ENCODE measurements around the gene ADAM33.

ADAM33 gene

DNA sequence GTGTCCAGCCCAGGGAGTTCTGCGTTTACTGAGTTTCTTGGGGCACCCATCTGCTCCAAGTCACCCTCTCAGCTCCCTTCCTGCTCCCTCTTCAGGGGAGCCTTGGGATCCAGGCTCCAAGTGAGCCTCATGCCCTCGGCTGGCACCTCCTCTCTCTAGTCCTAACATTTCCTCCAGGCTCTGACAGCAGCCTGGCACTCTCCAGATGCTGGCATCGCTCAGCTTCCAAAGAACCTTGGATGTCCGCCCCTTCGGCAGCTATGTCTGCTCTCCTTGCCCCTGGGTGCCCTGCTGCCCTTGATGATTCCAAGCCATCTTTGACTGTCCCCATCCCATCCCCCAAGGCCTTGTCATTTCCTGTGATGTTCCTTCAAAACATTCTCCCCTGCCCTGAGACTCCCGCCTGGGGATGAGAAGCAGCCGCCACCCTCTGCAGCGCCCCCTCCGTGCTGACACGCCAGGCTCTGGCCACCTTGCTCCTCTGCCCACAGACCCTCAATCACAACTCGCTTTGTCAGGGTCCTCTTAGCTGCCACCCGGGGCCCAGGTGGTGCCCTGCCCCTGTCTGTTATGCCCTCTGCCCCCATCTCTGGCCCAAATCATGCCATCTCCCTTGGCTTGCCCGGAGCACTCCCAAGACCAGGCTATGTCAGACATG lies 12.0 kb downstream of the ADAM33 start:
- no peak for DNase-seq (ENCODE audit: low spot score)

DNA sequence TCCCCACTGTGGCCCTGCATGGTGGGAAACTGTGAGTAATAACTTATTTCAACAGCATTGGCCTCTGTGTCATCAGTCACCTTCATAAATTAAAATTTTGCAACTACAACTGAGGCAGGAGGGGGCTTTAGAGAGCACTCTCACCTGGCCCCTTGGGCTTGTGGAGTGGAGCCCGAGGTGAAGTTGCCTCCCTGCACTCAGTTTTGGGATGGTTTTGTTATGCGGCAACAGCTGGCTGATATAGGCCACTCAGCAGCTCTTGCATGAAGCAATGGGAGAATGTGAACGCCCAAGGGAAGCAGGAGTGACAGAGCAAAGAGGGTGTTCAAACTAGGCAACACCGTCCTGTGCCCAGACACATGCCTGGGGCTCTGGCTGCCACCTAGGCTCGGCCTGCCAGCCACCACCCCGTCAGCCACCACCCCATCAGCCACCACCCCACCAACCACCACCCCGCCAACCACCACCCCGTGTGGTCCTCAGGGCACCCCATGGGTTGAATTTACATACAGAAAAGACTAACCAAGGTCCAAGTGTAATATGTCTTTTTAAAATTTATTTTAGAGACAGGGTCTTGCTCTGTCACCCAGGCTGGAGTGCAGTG lies 14.3 kb downstream of the ADAM33 start:
- DNase-seq (ENCODE audit: low spot score) = no peak

DNA sequence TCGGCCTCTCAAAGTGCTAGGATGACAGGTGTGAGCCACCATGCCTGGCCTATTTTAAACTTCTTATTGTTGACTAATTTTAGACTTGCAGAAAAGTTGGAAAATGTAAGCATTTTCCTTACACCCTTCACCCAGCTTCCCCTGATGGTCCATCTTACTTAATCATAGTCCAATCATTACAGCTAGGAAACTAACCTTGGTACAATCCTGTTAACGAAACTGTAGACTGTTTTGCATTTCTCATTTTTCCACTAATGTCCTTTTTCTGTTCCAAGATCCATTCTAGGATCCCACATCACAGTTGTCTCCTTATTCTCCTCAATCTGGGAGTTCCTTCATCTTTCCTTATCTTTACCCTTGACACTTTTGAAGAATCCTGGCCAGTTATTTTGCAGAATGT lies 18.0 kb downstream of the ADAM33 start:
- DNase-seq (ENCODE audit: low spot score) = no peak

DNA sequence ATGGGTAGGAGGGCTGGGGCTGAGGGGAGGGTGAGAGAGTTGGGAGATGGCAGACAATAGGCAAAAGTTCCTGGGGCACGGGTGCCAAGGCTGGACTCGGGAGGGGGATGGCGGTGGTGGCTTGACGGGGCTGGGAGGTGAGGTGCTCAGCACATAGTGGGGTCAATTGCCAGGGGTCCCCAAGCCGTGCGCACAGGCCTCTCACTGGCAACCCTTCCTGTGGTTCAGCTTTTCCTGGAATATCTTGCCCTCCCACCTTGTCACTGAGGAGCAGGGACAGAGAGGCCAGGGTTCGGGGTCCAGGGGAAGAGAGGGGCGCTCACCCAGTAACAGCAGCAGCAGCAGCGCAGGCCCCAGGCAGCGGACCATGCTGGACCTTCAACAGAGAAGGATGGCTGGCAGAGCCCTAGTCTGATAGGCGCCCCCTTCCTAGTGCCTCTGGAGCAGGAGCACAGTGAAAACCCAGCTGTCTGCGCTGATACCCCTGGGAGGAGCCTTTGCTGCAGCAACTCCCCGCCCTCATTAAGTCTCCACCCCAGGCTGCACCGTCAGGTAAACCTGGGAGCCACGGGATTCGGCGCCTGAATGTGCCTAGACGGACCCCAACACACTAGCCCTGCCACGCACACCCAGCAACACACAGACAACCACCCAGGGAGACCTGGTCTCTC lies 18.6 kb downstream of the ADAM33 start, which contains the start of gene GFRA4:
Gene GFRA4 (minus strand): TSS at position 369 of the 671 bp plus-strand sequence. CDS start 0 bp downstream, at position 369.
- no peak for DNase-seq (ENCODE audit: low spot score)

DNA sequence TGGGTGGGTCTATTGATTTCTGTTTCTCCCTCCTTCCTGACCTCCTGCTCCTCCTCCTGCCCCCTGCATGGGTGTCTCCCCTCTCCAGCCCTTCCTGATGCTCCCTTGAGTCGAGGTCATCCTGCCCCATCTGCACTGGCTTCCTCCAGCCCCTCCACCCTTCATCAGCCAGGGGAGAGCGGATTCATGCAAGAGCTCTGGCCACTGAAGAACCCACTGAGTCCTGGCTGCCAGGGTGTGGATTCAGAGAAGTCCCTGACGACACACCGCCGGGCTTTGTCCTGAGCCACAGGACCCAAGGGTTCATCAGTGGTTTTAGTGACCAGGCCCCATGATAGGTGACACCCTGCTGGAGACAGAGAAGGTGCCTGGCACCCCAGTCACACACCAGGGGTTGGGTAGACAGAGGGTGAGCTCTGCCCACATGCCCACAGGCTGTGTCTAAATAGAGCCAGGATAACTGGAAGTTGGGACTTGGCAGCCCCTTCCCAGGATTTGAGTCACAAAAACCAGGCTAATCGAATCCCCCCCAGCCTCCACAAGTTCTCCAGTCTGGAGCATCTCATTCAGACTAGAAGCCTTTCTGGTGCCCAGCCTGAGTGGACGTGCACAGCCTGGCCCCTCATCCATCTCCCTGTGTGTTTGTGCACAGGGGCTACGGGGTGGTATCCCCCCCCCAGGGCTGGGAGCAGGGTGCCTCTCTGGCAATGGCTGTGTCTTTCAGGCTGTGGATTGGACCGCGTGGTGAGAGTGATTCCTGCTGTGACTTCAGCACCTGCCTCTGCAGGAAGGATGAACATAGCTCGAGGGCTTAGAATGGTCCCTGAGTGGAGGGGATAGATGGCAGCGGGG lies 19.8 kb downstream of the ADAM33 start:
- DNase-seq (ENCODE audit: low spot score) = no peak

DNA sequence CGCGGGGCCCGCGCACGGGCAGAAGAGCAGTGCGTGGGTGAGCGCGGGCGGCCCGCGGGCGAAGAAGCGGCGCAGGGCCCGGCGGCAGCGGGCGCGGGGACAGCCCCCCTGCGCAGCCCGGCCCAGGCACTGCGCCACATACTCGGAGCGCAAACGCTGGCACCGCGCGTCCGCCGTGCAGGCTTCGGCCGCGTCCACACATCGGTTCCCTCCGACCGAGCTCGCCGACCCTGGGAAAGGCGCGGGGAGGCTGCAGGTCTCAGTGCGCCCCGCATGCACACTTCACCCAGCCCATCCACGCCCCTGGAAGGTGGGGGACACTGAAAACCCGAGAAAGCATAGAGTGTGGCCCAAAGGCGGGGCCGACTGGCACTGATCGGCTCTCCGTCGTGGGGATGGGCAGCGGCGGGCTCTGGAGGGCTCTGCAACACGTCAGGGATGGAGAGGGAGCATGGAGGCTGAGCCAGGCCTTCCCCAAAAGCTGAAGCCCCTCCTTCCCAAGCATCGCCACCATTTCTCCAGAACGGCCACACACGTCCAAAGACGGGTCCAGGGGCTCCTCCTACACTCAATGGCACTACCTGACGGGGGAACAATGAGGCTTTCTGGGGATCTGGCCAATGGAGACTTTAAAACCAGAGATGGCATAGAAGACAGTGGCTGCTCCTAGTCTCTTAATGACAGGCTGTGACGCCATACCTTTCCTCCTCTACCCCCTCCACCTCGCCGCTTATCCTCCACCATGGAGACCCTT lies 20.6 kb downstream of the ADAM33 start:
- no peak for DNase-seq (ENCODE audit: low spot score)

DNA sequence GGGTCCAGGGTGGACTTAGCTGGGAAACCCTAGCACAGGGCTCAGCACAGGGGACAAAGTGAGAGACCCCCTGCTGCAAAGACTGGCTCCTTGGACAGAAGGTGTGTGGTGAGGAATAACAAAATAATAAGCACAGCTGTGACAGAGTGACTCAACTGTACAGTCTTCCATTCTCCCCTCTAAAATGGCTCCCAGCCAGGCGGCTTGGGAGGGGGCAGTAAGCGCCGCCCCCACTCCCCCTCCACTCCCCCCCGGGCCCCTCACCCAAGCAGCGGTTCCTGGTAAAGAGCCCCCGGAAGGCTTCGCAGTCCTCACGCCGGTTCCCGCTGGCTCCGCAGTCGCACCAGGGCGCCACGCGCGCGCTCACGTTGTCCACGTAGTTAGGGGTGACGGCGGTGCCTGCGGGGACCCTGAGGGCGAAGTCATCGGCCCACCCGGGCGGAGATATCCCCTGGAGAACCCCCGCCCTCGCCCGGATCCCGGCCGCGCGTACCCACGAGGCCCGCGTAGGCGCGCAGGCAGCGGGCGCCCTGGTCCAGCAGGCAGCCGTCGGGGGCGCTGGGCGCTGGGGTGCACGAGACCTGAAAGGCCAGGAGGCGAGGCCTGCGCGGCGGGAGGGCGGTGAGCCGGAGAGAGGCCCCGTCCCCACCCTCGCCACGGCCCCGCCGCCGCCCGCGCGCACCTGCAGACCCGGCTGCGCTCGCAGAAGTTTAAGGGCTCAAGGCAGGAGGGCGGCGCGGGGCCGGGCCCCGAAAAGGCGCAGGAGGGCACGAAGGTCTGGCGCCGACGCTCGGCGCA lies 21.3 kb downstream of the ADAM33 start:
- no peak for DNase-seq (ENCODE audit: low spot score)

DNA sequence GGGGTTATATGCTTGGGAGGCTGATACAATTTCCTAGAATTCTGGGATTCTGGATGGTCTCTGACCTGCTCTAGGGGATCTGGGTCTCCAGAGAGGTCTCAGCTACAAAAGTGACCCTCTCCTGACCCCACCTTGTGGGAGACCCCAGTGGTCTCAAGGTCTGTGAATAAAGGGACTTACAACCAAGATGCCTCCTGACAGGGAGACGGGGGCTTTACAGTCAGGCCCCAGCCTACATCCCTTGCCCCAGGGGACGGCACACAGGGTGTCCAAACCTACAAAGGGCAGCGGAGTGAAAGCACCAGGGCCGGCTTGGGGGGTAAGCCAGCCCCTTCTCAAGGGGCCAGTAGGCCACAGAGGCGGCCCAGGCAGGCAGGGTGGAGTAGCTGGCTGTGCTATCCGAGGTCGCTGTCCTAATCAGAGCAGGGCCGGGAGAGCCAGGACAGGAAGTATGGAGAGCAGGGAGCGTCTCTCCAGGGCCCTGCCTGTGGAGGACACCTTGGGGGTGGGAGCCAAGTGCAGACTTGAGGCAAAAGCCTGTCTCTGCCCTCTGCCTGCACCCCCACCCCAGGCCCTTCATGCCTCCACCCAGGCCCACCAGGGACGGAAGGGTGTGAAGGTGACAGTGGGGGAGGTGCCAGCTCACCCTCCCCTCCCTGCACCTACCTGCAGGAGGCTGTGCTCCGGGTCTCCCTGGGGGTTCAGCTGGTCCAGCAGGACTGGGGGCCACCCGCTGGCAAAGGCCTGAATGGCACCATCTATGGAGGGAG lies 22.1 kb downstream of the ADAM33 start:
- DNase-seq (ENCODE audit: low spot score) = no peak

DNA sequence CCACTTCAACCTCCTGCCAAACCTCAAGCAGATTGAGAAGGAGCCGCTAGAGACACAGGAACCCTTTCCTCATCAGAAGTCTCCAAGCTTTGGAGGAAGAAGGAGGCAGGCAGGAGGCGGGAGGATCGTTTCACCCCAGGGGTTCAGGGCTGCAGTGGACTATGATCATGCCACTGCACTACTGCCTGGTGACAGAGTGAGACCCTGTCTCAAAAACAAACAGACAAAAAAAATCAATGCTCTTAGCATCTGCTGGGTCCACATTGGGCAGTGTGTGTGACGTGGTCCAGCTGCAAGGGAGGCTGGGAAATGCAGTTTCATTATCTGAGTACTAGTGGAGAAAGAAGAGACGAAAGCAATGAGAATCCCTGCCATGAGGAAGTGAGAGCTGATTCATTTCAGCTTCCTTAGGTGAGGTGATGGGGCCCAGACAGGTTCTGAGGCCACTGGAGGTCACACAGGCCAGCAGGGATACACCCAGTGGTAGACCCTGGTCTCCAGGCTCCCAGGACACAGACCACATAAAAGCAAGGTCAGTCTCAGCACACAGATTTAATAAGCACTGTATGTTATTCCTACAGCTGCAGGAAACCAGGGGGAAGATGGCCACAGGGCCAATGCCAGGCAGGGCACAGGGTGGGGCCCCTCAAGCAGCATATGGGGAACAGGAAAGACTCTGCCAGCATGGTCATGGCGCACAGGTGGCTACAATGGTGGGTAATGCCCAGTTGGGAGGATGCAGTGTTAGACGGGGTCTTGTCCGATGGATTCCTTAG lies 22.9 kb downstream of the ADAM33 start:
- peak; percentile 78 for DNase-seq (ENCODE audit: low spot score)

DNA sequence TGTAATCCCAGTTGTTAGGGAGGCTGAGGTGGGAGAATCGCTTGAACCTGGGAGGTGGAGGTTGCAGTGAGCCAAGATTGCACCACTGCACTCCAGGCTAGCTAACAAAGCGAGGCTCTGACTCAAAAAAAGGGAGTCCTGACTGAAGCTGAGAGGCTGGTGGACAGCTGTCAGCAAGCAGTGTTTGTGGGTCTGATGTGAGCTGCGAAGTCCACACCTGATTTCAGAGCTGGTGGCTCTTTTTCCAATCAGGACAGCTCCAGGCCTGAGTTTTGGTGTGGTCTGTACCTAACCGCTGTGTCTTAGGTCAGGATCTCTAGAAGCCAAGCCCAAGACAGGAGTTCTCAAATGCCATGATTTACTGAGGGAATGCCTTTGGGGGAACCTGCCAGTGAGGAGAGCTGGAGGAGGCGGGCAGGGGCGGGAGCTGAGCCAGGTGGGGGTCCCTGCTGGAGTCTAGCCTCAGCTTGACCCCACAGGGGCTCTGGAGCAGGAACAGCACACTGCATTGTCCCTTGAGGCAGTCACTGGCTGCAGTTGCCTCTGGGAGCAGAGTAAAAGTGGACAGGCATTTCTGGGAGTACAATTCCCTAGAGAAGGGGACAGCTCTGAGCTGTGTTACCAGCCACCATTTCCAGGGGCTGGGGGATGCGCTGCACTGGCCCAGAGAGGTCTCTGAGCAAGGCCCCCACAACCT lies 23.6 kb downstream of the ADAM33 start:
- DNase-seq (ENCODE audit: low spot score) = no peak

DNA sequence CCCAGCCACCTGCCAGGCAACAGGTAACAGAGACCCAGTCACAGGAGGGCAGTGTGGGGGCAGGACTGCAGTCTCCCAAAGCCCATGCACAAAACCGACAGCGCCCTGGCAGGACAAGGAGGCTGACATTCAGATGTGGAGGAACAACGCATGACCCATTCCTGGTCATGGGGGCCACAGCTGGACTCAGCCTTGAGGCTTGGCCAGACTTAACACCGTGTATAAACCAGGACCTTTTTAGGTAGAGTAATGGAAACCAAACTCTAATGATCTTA lies 26.7 kb downstream of the ADAM33 start:
- no peak for DNase-seq (ENCODE audit: low spot score)

DNA sequence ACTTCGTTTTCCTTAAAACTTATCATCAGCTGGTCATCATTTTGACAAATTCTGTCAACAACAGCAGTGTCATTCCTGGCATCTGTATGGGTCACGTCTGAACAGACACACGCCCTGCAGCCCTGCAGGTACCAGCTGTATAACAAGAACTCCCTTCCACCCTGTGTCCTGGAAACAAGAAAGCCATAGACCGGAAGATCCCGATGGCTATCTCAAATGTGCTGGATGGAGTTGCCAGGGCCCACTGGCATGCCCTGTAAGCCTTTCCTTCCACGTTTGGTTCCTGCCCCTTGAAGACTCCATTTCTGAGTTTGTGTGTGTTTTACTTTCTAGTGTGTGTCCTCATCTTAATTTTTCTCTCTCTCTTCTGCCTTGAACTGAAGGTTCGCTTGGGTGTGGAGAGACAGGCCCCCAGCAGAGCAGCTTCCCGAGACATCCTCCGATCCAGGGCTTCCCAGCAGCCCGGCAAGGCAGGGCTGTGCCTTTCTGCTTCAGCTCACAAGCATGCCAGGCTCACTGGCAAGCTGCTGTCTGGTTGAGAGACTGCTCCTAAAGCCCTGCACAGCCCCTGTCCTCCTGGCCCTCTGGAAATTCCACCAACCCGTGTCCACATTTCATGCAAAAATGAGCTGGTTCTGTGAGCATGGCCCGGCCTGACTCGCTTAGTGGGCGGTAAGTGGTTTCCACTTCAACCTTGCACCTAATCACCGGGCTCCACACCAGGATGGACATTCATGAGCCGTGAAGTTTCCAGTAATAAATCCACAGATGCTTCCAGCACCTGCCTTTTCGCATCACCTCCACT lies 27.3 kb downstream of the ADAM33 start:
- no peak for DNase-seq (ENCODE audit: low spot score)

DNA sequence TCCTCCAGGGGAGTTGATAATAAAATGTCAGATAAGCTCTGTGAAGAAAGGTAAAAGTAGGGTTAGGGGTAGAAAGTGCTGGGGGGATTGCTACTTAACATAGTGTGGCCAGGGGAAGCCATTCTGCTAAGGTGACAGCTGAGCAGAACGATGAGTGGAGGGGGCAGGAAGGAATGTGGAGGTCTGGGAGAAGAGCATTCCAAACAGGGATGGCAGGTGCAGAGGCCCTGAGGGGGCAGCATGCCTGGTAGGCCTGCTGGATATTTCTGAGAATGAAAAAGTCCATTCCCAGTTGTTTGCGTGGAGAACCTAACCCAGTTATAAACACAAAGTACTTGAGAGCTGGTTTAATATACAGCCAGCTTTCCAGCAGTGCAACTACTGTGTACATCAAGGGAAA lies 27.9 kb downstream of the ADAM33 start:
- DNase-seq (ENCODE audit: low spot score) = no peak

DNA sequence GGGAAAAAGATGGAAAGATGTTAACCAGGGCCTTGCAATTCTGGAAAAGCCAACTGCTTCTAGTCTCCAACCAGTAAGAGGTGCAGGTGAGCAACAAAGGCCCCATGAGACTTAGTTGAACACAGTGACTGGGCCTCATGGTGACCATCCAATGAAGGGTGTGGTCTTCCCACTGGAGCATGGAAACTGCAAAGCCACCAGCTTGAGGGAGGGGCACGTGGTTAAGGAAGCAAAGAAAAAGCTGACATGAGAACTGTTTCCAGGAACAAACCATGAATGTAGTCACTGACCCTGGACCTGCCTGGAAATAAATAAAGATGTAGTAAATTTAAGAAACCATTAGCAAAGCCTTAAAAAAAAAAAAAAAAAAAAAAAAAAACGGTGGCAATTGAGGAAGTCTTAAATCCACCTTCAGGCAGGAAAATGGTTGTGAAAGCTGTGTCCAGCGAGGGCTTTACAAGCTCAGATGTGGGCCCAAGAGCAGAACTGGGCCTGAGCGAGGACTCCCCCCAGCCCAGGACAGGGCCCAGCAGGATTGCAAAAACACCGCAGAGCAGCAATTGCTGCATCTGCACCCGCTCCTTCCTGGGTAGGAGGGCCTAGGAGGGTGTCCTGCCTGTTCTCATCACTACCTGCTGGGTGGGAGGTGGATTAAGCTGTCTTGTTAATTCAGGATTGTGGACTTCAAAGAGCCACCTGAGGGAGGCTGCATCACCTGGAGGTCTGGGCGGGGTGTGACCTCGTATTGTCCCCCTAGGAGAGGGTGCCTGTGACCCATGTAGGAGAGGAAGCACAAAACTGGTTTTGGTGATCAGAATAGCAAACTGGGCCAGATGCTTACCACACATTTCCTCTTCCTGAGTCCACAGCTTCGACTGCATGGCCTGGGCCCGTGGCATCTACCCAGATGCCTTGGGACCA lies 28.9 kb downstream of the ADAM33 start:
- DNase-seq (ENCODE audit: low spot score) = no peak

DNA sequence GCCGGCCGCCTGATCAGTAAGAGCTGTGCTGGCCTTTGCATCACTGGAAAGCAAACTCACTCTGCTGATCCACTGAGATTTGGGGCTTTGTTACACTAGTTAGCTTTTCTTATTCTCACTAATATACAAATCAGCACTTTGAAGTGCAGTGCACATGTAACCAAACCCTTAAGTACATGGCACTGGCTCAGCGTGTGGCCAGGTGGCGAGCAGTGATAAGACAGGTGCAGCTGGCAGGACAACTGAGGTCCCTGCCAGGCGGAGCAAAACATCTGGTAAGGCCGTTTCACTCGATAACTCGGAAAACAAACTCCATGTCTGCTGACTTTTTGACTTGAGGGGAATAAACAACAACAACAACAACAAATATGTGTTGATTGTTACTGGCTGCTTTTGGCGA lies 29.6 kb downstream of the ADAM33 start:
- no peak for DNase-seq (ENCODE audit: low spot score)

DNA sequence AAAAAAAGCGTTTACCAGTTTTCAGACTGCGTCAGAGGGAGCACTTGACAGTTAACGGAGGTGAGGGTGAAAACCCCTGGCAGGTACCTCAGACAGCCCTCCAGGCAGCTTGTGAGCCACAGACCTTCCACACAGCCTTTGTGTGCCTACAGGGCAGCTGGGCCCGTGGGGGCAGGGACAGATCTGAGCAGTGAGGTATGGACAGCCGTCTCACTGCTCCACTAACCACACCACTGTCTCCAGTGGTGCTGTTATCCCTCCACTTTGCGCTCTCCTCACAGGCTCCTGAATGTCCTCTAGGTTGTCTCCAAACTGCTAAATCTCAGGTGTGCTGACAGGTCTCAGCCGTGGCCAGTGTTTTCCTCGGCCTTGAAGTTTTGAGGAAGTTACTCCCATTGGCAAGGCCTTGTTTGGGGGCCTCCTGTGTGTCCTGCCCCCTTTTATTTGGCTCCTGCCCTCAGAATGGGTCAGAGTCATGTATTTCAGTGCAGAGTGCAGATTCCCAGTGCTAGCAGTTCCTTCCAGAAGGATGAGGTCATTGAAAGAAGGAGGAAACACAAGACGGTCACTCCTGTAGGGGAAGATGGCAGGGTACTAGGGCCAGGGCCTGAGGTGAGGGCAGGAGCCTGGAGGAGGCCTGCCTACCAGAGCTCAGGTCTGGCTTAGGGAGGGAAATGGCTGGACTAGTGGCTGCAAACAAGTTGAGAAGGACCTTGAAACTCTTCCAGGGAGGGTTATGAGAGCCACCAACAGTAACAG lies 30.4 kb downstream of the ADAM33 start:
- no peak for DNase-seq (ENCODE audit: low spot score)

All from activated CD4-positive, alpha-beta T cell treated with anti-CD3 and anti-CD28 coated beads, Interleukin-2, Interleukin-4, amounts not matched to agents 100 ng/mL and 50 ng/mL, durations not matched to agents 16 hours and 8 hours (primary cell).